GM21360 (cell line): Measurements from ENCODE around the gene EFCAB12.
A peak's percentile ranks its signal among the peaks of the same experiment; 100 is the strongest.

Source experiments
- ATAC-seq: cut with Tn5 transposase; IDR thresholded peaks from one replicate; pipeline ENCODE4 v1.9.1; 2021; ENCODE audit warnings: mild to moderate bottlenecking, moderate library complexity; ENCODE audit not compliant: unreplicated experiment

Gene EFCAB12

DNA sequence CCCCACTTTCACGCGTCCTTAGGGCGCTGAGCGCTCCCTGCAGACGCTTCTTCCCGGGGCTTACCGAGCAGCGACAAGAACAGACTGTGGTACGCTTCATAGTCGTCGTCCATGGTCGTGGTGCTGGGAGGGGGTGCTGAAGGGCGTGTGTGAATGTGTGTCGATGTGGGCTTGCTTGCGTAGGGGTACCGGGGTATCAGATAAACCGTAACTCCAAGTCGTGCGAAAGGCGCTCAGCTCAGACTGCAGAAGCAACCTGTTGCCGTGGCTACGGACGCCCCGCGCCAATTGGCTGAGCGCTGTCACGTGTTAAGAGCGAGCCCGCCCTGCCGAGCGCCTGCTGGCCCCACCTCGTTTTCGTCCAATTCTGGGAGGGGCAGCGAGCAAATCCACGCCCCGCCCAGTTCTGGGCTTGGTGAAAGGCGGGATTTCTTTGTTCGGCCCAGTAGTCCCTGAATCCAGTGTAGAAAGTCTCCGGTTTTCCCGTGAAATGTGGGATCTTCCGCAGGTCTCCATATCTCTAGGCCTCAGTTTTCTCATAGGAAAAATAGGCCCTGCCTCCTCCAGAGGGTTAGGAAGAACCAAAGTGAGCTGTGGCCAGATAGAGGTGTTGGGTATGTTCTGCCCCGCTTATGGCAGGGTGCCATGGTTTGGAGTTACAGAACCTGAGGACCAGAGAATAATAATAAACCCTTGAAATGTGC, at the start of gene EFCAB12:
TSS of gene EFCAB12 (minus strand) at position 261 of the 704 bp plus-strand sequence. CDS start at position 113, 148 bp downstream.
- ATAC-seq = peak; percentile 86

GRCh38 chr3:129476586-129476985, 48.1 kb upstream of the EFCAB12 start:
- ATAC-seq = no peak

DNA sequence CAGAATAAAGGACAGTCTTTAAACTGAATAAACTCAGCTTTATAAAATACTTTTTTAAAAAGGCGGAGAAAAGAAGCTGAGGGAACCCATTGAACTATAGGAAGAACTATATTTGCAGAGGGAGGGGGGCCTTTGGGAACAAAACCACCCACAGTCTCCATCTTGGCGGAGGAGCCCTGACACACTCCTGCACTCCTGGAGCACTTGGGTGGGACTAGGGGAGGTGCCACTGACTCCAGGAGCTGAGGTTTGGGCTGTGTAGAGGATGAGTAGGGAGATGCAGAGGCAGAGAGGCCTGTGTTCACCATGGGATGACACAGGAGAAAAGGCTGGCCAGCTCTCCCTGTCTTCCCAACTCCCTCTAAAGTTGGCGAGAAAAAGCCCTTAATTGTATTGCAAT, 47.4 kb upstream of the EFCAB12 start:
- no peak for ATAC-seq

DNA sequence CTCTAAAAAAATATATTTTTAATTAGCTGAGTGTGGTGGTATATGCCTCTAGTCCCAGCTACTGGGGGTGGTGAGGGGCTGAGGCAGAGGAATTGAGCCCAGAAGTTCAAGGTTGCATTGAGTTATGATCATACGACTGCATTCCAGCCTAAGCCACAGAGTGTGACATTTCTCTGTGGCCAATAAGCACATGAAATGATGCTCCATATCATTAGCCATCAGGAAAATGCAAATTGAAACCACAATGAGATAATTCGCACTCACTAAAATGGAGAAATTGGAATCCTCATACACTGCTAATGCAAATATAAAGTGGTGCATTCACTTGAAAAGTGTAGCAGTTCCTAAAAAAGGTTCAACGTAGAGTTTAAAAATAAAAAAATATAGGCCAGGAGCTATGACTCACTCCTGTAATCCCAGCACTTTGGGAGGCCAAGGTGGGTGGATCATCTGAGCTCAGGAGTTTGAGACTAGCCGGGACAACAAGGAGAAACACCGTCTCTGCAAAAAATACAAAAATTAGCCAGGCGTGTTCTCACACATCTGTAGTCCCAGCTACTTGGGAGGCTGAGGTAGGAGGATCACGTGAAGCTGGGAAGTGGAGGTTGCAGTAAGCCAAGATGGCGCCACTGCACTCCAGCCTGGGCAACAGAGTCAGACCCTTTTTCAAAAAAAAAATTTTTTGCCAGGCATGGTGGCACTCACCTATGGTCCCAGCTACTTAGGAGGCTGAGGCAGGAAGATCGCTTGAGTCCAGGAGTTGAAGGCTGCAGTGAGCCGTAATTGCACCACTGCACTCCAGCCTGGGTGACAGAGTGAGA, 46.8 kb upstream of the EFCAB12 start:
- no peak for ATAC-seq

GRCh38 chr3:129473769-129474152, 45.3 kb upstream of the EFCAB12 start:
- no peak for ATAC-seq

DNA sequence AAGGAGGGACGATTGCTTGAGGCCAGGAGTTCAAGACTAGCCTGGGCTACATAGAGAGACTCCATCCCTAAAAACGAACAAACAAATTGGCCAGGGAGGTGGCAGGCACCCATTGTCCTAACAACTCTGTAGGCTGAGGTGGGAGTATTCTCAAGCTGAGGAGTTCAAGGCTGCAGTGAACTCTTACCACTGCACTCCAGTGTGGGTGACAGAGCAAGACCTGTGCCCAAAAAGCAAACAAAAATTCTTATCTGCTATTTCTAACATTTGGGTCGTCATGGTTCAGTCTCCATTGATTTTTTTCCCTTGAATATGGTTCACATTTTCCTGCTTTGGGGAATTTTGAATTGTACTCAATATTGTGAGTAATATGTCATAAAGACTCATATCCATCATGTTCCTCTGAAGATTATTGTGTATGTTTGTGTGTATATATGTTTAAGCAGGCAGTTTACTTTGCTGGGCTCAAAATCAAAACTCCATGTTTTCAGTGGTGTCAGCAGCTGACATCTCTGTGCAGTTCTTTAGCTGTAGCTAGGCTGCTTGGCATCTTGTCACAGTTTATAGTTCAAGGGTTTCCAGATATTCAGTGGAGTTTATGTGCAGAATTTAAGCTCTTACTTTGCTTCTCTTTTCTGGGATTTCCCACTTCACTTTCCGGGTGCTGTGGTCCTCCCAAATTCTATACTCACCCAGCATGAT, 44.8 kb upstream of the EFCAB12 start:
- no peak for ATAC-seq

- ATAC-seq = no peak
These were observed 42.4 kb upstream of the EFCAB12 start for GRCh38 chr3:129470861-129471260.

DNA sequence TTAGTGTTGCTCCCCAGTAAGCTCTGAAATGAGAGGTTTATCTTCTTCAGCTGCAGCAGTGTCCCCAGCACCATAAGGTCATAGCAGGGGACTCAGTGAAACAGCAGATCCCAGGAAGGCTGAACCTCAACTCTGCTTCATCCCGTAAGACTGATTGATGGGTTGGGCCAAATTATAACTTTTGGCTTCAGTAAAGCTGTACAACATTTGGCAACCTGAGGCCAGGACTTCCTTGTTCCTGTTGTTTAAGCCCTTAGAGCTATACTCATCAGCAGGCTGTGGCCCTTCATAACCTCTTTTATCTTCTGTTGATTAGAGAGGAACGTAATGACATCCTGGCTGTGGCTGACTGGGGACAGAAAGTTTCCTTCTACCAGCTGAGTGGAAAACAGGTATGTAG, 40.6 kb upstream of the EFCAB12 start:
- no peak for ATAC-seq

DNA sequence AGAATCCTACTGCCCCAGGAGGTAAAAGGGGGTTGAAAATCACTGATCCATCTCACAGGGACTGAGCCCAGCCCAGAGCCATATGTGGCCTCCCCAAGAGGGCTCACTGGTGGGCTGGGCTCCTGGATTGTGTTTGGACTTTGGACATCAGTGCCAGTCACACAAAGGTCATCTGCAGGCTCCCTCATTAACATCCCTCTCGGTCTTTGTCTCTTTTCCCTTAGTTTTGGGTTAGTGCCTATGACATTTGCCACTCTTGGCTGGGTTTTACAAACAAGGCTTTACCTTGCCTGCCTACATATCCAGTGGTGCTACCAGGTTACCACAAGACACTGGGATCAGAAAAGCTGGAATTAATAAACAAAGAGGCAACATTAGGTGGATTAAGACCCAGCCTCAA, 39.5 kb upstream of the EFCAB12 start:
- no peak for ATAC-seq

DNA sequence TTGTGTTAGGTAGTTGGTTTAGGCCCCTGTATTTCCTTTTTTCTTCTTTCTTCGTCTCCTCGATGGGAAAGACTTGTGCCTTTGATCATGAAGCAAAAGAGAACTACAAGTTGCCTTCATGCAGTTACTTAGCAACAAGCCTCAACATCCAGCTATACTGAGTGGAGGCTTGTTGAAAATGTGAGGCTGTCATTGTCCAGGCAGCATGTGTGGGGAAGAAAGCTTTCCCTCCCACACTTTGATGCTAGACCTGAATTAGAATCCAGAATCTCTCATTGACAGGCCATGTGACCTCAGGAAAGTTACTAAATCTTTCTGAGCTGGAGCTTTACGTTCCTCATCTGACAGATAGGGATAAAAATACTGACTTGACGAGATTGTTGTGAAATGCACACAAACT, 35.3 kb upstream of the EFCAB12 start:
- ATAC-seq = no peak

DNA sequence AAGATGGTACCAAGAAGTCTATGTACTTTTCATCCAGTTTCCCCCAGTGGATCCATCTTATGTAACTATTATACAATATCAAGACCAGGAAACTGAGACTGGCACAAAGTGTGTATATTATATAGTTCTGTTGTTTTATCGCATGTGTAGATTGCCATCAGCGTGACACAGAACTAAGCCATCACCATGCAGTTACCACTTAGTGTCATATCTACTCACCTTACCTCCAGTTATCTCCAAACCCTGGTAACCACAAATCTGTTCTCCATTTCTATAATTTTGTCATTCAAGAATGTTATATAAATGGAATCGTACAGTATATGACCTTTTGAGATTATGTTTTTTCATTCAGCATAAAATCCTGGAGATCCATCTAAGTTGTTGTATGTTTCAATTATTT, 34.7 kb upstream of the EFCAB12 start:
- no peak for ATAC-seq

DNA sequence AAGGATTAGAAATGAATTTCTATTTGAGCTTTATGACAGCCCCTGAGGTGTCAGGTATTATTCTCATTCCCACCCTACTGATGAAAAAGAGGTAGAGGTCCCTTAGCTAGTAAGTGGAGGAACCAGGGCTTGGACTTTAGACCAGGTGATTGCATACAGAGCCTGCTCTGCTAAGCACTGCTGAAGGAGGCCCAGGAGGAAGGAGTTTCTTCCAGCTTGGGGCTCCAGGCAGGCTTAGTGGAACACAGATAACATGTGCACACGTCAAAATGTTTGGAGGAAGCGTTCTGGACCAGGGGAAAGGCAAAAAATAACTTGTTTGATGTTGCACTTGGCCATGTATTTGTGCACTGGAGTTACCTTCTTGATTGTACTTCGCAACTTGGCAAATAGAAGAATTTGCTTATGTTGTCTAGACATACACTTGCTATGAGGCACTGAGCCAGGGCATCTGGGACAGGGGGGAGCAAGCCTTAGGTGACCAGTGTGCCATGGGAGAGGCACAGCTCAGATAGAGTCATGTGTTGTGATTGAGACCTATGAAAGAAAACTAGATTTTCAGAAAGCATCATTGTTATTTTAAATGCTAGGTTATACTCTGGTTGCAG, 34.0 kb upstream of the EFCAB12 start:
- no peak for ATAC-seq

- no peak for ATAC-seq
These were observed 33.2 kb upstream of the EFCAB12 start for GRCh38 chr3:129461461-129462146.

DNA sequence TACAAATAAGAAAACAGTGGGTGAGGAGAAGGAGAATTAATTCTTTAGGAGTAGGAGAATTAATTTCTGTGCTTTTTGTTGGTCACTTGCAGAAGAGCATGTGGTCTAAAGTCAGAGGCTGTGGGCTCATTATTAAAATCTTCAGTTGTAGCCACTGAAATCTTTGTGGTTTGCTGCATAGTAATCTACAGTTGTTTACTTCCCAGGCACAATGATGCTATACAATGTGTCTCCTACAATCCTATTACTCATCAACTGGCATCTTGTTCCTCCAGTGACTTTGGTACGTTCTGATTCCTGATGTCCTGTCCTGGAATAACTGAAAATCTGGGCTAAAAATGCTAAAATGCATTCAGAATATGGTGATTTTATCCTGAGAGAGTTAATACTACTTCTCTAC, 32.6 kb upstream of the EFCAB12 start:
- ATAC-seq = no peak

- no peak for ATAC-seq
These were observed 32.1 kb upstream of the EFCAB12 start for GRCh38 chr3:129460572-129460971.

DNA sequence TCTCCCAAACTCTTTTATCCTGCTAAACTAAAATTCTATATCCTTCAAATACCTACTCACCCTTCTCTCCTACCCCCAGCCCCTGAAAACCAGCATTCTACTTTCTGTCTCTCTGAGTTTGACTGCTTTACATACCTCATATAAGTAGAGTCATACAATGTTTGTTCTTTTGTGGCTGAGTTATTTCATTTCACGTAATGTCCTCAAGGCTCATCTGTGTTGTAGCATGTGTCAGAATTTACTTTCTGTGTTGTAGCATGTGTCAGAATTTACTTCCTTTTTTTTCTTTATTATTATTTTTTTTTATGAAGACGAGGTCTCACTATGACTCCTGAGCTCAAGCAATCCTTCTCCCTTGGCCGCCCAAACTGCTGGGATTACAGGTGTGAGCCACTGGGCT, 31.7 kb upstream of the EFCAB12 start:
- ATAC-seq = no peak

- no peak for ATAC-seq
These were observed 25.3 kb upstream of the EFCAB12 start for GRCh38 chr3:129453732-129454131.

- ATAC-seq = no peak
These were observed 21.1 kb upstream of the EFCAB12 start for GRCh38 chr3:129449279-129450115.

GRCh38 chr3:129448186-129448895, 19.9 kb upstream of the EFCAB12 start:
- ATAC-seq = no peak
